H1 (cell line): ENCODE results near the gene WDR59. TPM values are rescaled to one million over a fixed set of nuclear protein-coding genes. Genes with fewer than 3 reads are reported as not detected.

ENCODE experiments used
- CTCF ChIA-PET: fragments of 300-600 bp; sonication (Branson Sonifier 250); formaldehyde crosslinking; loops from one replicate; lab custom pipeline; 2021; ENCODE audit not compliant: partially characterized antibody; lab: Charles Lee
- POLR2A ChIA-PET: fragments of 300-600 bp; sonication (Branson Sonifier 250); formaldehyde crosslinking; loops from one replicate; lab custom pipeline; 2021; ENCODE audit warnings: inconsistent platforms; ENCODE audit not compliant: partially characterized antibody; lab: Charles Lee
- DNase-seq, 2 experiments: peaks; one replicate each; pipeline versions ENCODE4 v3.0.0 to v3.0.0-alpha.2; 2010 to 2022; ENCODE audit warnings: low spot score in 2 of 2, low read depth in 1 of 2, mixed read lengths in 1 of 2
- FAIRE-seq: peaks from 2 replicates; lab custom pipeline; 2011; peaks lifted over from hg19 to GRCh38; lab: Jason Lieb, UNC
- H2AFZ ChIP-seq: 2 replicates; pipeline ENCODE4 v1.8.1; 2012; ENCODE audit warnings: low read length, inconsistent platforms
- H2AK5ac ChIP-seq: 2 replicates; pipeline ENCODE4 v1.6.1; 2013; ENCODE audit warnings: low read depth, low read length
- H2BK120ac ChIP-seq: replicated peaks from 2 replicates; pipeline ENCODE3; 2013; ENCODE audit warnings: low read depth, low read length, inconsistent platforms
- H2BK12ac ChIP-seq: 2 replicates; pipeline ENCODE4 v1.6.1; 2013; ENCODE audit warnings: low read depth, low read length
- H2BK15ac ChIP-seq: 2 replicates; pipeline ENCODE4 v1.6.1; 2013; ENCODE audit warnings: low read length
- H2BK20ac ChIP-seq: 2 replicates; pipeline ENCODE4 v1.6.1; 2013; ENCODE audit warnings: low read length
- H2BK5ac ChIP-seq: 2 replicates; pipeline ENCODE4 v1.6.1; 2013; ENCODE audit warnings: low read depth, low read length
- H3K14ac ChIP-seq: 2 replicates; pipeline ENCODE4 v1.6.1; 2013; ENCODE audit warnings: inconsistent platforms; ENCODE audit not compliant: insufficient read length
- H3K18ac ChIP-seq: 2 replicates; pipeline ENCODE4 v1.6.1; 2013; ENCODE audit warnings: low read length; ENCODE audit errors: extremely low read depth
- H3K23ac ChIP-seq: 2 replicates; pipeline ENCODE4 v1.6.1; 2013; ENCODE audit warnings: inconsistent platforms; ENCODE audit not compliant: insufficient read length
- H3K23me2 ChIP-seq: 2 replicates; pipeline ENCODE4 v1.6.1; 2013; ENCODE audit warnings: low read depth, low read length
- H3K27ac ChIP-seq: 2 replicates; pipeline ENCODE4 v1.6.1; 2011; ENCODE audit warnings: low read depth, low read length, inconsistent platforms
- H3K27me3 ChIP-seq, 4 experiments: replicated peaks in 1 of 4; 1 replicate in 1 of 4; 2 replicates in 3 of 4; pipeline versions ENCODE4 v1.6.1 to v1.8.1; 2011 to 2013; ENCODE audit warnings: low read length in 3 of 4, mild to moderate bottlenecking in 3 of 4, inconsistent platforms in 2 of 4, mixed read lengths in 2 of 4, moderate library complexity in 1 of 4; ENCODE audit not compliant: control insufficient read depth in 3 of 4, insufficient read depth in 3 of 4; ENCODE audit errors: extremely low read depth in 1 of 4
- H3K36me3 ChIP-seq, 4 experiments: 2 replicates each; pipeline versions ENCODE4 v1.6.1 to v1.8.1; 2011 to 2013; ENCODE audit warnings: mild to moderate bottlenecking in 4 of 4, low read length in 3 of 4, moderate library complexity in 2 of 4, control low read depth in 1 of 4, inconsistent platforms in 1 of 4; ENCODE audit not compliant: insufficient read depth in 4 of 4, control insufficient read depth in 2 of 4
- H3K4ac ChIP-seq: replicated peaks from 2 replicates; pipeline ENCODE3; 2013; ENCODE audit warnings: low read length, low read depth, mixed read lengths, inconsistent platforms; ENCODE audit not compliant: insufficient read length
- H3K4me1 ChIP-seq, 4 experiments: replicated peaks in 1 of 4; 1 replicate in 1 of 4; 2 replicates in 3 of 4; pipeline versions ENCODE4 v1.6.1 to v1.8.1; 2011 to 2013; ENCODE audit warnings: low read length in 3 of 4, inconsistent platforms in 2 of 4, mixed read lengths in 1 of 4; ENCODE audit not compliant: insufficient read depth in 4 of 4, control insufficient read depth in 3 of 4
- H3K4me2 ChIP-seq, 2 experiments: 2 replicates each; pipeline versions ENCODE4 v1.6.1 to v1.8.1; 2011 to 2013; ENCODE audit warnings: low read depth in 2 of 2, low read length in 2 of 2, control low read depth in 1 of 2, inconsistent platforms in 1 of 2, mild to moderate bottlenecking in 1 of 2; ENCODE audit not compliant: insufficient read depth in 1 of 2
- H3K4me3 ChIP-seq, 4 experiments: fragments of 200-600, 300-600 bp in 1 of 4; sonication (generic), shearing (Covaris generic), sonication (Bioruptor Twin) in 1 of 4; 2 replicates each; pipeline versions ENCODE4 v1.5.1 to v1.8.1; 2011 to 2016; ENCODE audit warnings: low read length in 4 of 4, low read depth in 3 of 4, control low read depth in 2 of 4, inconsistent platforms in 2 of 4, mild to moderate bottlenecking in 2 of 4, mixed read lengths in 1 of 4, moderate library complexity in 1 of 4; ENCODE audit not compliant: insufficient read depth in 2 of 4; ENCODE audit errors: extremely low read depth in 1 of 4
- H3K56ac ChIP-seq: replicated peaks from 2 replicates; pipeline ENCODE3; 2013; ENCODE audit warnings: low read depth, mild to moderate bottlenecking, mixed read lengths, low read length, inconsistent platforms; ENCODE audit not compliant: insufficient read length
- H3K79me1 ChIP-seq: 2 replicates; pipeline ENCODE4 v1.6.1; 2013; ENCODE audit warnings: low read depth, low read length, control low read depth
- H3K79me2 ChIP-seq, 2 experiments: 2 replicates each; pipeline versions ENCODE4 v1.6.1 to v1.8.1; 2012 to 2013; ENCODE audit warnings: low read length in 2 of 2, mild to moderate bottlenecking in 2 of 2, inconsistent platforms in 1 of 2; ENCODE audit not compliant: insufficient read depth in 2 of 2, control insufficient read depth in 1 of 2
- H3K9ac ChIP-seq, 4 experiments: replicated peaks in 1 of 4; 1 replicate in 1 of 4; 2 replicates in 3 of 4; pipeline versions ENCODE4 v1.6.1 to v1.8.1; 2011 to 2013; ENCODE audit warnings: low read depth in 3 of 4, low read length in 3 of 4, control low read depth in 2 of 4, mild to moderate bottlenecking in 2 of 4, moderate library complexity in 2 of 4, inconsistent platforms in 1 of 4; ENCODE audit errors: extremely low read depth in 1 of 4
- H3K9me3 ChIP-seq, 2 experiments: 2 replicates each; pipeline versions ENCODE4 v1.6.1 to v1.8.1; 2012 to 2013; ENCODE audit warnings: mild to moderate bottlenecking in 2 of 2, moderate library complexity in 2 of 2, control low read depth in 1 of 2, inconsistent platforms in 1 of 2, low read depth in 1 of 2, low read length in 1 of 2, mixed read lengths in 1 of 2; ENCODE audit not compliant: insufficient read depth in 2 of 2
- H4K20me1 ChIP-seq, 2 experiments: replicated peaks in 1 of 2; 2 replicates each; pipeline versions ENCODE3 to v1.8.1; 2011 to 2013; ENCODE audit warnings: inconsistent platforms in 2 of 2, low read length in 2 of 2, mild to moderate bottlenecking in 1 of 2; ENCODE audit not compliant: insufficient read depth in 2 of 2, control insufficient read depth in 1 of 2
- H4K5ac ChIP-seq: 2 replicates; pipeline ENCODE4 v1.6.1; 2013; ENCODE audit warnings: low read length, low read depth, mixed read lengths, inconsistent platforms; ENCODE audit not compliant: insufficient read length
- H4K8ac ChIP-seq: 2 replicates; pipeline ENCODE4 v1.8.0; 2013; ENCODE audit warnings: mild to moderate bottlenecking, moderate library complexity, low read length, inconsistent platforms; ENCODE audit not compliant: insufficient read depth; ENCODE audit errors: extremely low read depth
- H4K91ac ChIP-seq: replicated peaks from 2 replicates; pipeline ENCODE3; 2013; ENCODE audit warnings: low read length, mixed read lengths, inconsistent platforms; ENCODE audit not compliant: insufficient read length
- CBX5 ChIP-seq: fragments of 300-800, 300-1000 bp; sonication (generic); IDR thresholded peaks from 2 replicates; pipeline ENCODE4 v1.7.1; 2016; ENCODE audit warnings: antibody characterized with exemption, low read length, low read depth
- EZH2 ChIP-seq: fragments of 200-600 bp; sonication (generic); IDR thresholded peaks from 2 replicates; pipeline ENCODE4 v1.7.1; 2012; ENCODE audit warnings: low read depth, mild to moderate bottlenecking, moderate library complexity, low read length, inconsistent platforms; ENCODE audit not compliant: severe bottlenecking
- SAP30 ChIP-seq: fragments of 300-600 bp; sonication (generic); IDR thresholded peaks from 2 replicates; pipeline ENCODE4 v1.7.1; 2012; ENCODE audit warnings: low read length, moderate library complexity, mild to moderate bottlenecking, inconsistent platforms; ENCODE audit not compliant: insufficient read depth, insufficient replicate concordance
- SIN3A ChIP-seq, 2 experiments: IDR thresholded peaks in 1 of 2; conservative IDR thresholded peaks in 1 of 2; 2 replicates each; pipeline ENCODE4 v1.6.1; 2011 to 2012; ENCODE audit warnings: low read length in 2 of 2, improper control_type of control experiment in 1 of 2, low read depth in 1 of 2, mild to moderate bottlenecking in 1 of 2
- SIRT6 ChIP-seq: IDR thresholded peaks from one replicate; pipeline ENCODE4 v1.7.1; 2012; ENCODE audit warnings: low read length, inconsistent platforms
- TAF1 ChIP-seq: IDR thresholded peaks from 2 replicates; pipeline ENCODE4 v1.6.1; 2011; ENCODE audit warnings: mild to moderate bottlenecking, low read depth, low read length
- WGBS, 2 experiments: shearing (Covaris generic) in 1 of 2; methylation state at CpG; one replicate each; pipeline versions ENCODE4 v1.1.6 to v1.1.7; 2013 to 2015; ENCODE audit warnings: low lambda C conversion rate in 2 of 2, mixed read lengths in 2 of 2, inconsistent platforms in 1 of 2, low coverage in 1 of 2, missing lambda C conversion rate in 1 of 2; ENCODE audit not compliant: insufficient replicate concordance in 2 of 2, insufficient coverage in 1 of 2, insufficient read length in 1 of 2; ENCODE audit errors: extremely low coverage in 1 of 2, missing lambda C conversion rate in 1 of 2; 5-methylcytosine and 5-hydroxymethylcytosine counted together
- polyA plus RNA-seq, 7 experiments: library from polyadenylated mRNA; depleted of rRNA in 3 of 7; stranded (reverse) in 5 of 7; unstranded in 2 of 7; fragments of >200 nt in 5 of 7; fragments of 200-250 nt in 2 of 7; gene quantifications; 1 replicate in 5 of 7; 2 replicates in 1 of 7; 4 replicates in 1 of 7; pipeline versions ENCODE4 v1.2.1 to v1.2.3, GENCODE V29; 2011 to 2013; ENCODE audit warnings: missing spikeins in 2 of 7, mixed read lengths in 2 of 7
- total RNA-seq: library from RNA; stranded (reverse); fragmentation: NEBNext Ultra II Directional; extraction: Animal tissue kit (Norgen Biotek cat#: 25700); gene quantifications from 2 replicates; pipeline ENCODE4 v1.2.1, GENCODE V29; 2021
- TF ChIP-seq, protein P1 (sequence below): IDR thresholded peaks from 2 replicates; pipeline ENCODE4 v1.6.1; 2011; ENCODE audit warnings: low read depth, mild to moderate bottlenecking, low read length; ENCODE audit not compliant: insufficient read depth
- TF ChIP-seq, protein P2 (sequence below): IDR thresholded peaks from 2 replicates; pipeline ENCODE4 v1.6.1; 2011; ENCODE audit warnings: low read length, improper control_type of control experiment

The WDR59 gene
- total and polyA plus RNA-seq, 2 of the 8 experiments (the other 6 are each of a cell fraction or from before 2014, with no cell fraction given) = 84.2 to 124 TPM

DNA sequence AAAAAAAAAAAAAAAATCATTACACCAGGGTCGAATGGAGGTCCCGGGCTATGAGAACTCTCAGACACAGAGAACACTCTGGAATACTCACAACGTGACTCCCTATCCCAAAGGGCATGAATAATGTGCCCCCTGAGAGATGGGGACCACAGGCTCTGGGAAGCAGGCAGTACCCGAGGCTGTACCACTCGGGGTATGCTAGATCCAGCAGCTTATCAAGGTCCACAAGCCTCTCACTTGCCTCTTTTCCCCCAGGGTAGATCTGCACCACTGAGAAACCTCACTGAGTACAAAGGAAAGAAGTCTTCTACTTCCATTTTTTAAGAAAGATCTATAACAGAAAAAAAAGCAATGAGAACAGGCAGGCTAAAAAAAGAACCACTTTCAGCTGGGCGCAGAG is 40.5 kb downstream of the WDR59 start:
- no peak overlapping the region for H2AK5ac ChIP-seq
- H3K36me3 ChIP-seq = peaks cover 5 to 58% (median 28%) of the 10 kb centered on the region in 4 experiments; a peak in 7 of 8 replicates
- H4K20me1 ChIP-seq = no peaks in the 10 kb centered on the region
- no peak overlapping the region for H3K27ac ChIP-seq
- H3K4me1 ChIP-seq = no peaks in the 10 kb centered on the region
- H3K23ac ChIP-seq = no peak overlapping the region
- no peak overlapping the region for H3K9ac ChIP-seq
- no peak overlapping the region for H2BK120ac ChIP-seq
- CTCF ChIA-PET = no interaction called here
- no peak overlapping the region for H4K8ac ChIP-seq
- H2BK5ac ChIP-seq = no peak overlapping the region
- H3K4ac ChIP-seq = no peak overlapping the region
- FAIRE-seq (no peak), DNase-seq (no peak)
- H3K4me2 ChIP-seq = no peak overlapping the region
- POLR2A ChIA-PET = no interaction called here
- H2BK15ac ChIP-seq = no peak overlapping the region
- no peak overlapping the region for H4K5ac ChIP-seq
- H2BK20ac ChIP-seq = no peak overlapping the region
- H3K23me2 ChIP-seq = no peaks in the 10 kb centered on the region
- 94% methylated on average over 6 of the region's 6 CpGs; no CpG with 5 or more reads in 1 of the 2 experiments for WGBS, 2 experiments
- H3K56ac ChIP-seq = no peak overlapping the region
- no peak overlapping the region for H4K91ac ChIP-seq
- no peak overlapping the region for H3K18ac ChIP-seq
- no peaks in the 10 kb centered on the region for H3K27me3 ChIP-seq
- H3K9me3 ChIP-seq = no peaks in the 10 kb centered on the region
- H3K79me1 ChIP-seq = peaks cover 2% of the 10 kb centered on the region; the same call in 1 of the 2 replicates
- H3K14ac ChIP-seq = no peak overlapping the region
- H2AFZ ChIP-seq = no peak overlapping the region
- no peak overlapping the region for H2BK12ac ChIP-seq
- H3K4me3 ChIP-seq = no peak overlapping the region
- no peak for TF ChIP-seq SIRT6
- no peak for TF ChIP-seq CBX5
- no peak for TF ChIP-seq SAP30
- TF ChIP-seq SIN3A (conservative IDR thresholded peaks at IDR 0.05 in 1 of 2, IDR thresholded peaks at IDR 0.05 in 1 of 2; ENCODE audit: low read depth in 1 of 2, low read length in 2 of 2) = no peak
- TF ChIP-seq, protein P1, sequence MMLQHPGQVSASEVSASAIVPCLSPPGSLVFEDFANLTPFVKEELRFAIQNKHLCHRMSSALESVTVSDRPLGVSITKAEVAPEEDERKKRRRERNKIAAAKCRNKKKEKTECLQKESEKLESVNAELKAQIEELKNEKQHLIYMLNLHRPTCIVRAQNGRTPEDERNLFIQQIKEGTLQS = no peak
- TF ChIP-seq, protein P2, sequence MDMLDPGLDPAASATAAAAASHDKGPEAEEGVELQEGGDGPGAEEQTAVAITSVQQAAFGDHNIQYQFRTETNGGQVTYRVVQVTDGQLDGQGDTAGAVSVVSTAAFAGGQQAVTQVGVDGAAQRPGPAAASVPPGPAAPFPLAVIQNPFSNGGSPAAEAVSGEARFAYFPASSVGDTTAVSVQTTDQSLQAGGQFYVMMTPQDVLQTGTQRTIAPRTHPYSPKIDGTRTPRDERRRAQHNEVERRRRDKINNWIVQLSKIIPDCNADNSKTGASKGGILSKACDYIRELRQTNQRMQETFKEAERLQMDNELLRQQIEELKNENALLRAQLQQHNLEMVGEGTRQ = no peak
- no peak for TF ChIP-seq EZH2
- no peak for TF ChIP-seq TAF1
- no peaks in the 10 kb centered on the region for H3K79me2 ChIP-seq
